ENCODE measurements around the gene GMNN.

The GMNN gene

GRCh38 chr6:24833711-24834386, 59.1 kb downstream of the GMNN start:
- H3K4me1 ChIP-seq (ENCODE audit: control insufficient read depth, low read length), result no peaks in the 10 kb centered on the region
- no peaks in the 10 kb centered on the region for H3F3A ChIP-seq (ENCODE audit: control insufficient read depth, insufficient read depth)
- H3K4me3 ChIP-seq (ENCODE audit: low read length), result no peak overlapping the region
- H3K9me2 ChIP-seq (replicated peaks; ENCODE audit: control insufficient read depth, low read length), result no peaks in the 10 kb centered on the region
- H3K9me3 ChIP-seq (ENCODE audit: control insufficient read depth, insufficient read depth, low read length), result no peaks in the 10 kb centered on the region
- TF ChIP-seq EZH2phosphoT487 (IDR thresholded peaks at IDR 0.05; ENCODE audit: borderline replicate concordance, low read length) (no peak), CTCF (IDR thresholded peaks at IDR 0.05; ENCODE audit: low read depth, low read length, poor library complexity, severe bottlenecking) (no peak)
- H3K27ac ChIP-seq (ENCODE audit: low read depth, low read length), result no peak overlapping the region
- no peaks in the 10 kb centered on the region for H4K20me1 ChIP-seq (ENCODE audit: control insufficient read depth, insufficient read depth, low read depth, low read length)
- no peaks in the 10 kb centered on the region for H3K79me2 ChIP-seq (ENCODE audit: control insufficient read depth, low read length)
- no peaks in the 10 kb centered on the region for H3K27me3 ChIP-seq (ENCODE audit: control insufficient read depth, low read length)
- H3K4me2 ChIP-seq (ENCODE audit: low read length), result no peak overlapping the region
- H3K36me3 ChIP-seq (ENCODE audit: control insufficient read depth, low read length), result peaks cover 65% of the 10 kb centered on the region

All from DOHH2 (cell line).